Right lobe of liver (tissue), 6 donors: ENCODE results near the gene ITPR2. TPM values are rescaled to one million over a fixed set of nuclear protein-coding genes. Genes with fewer than 3 reads are reported as not detected.

Experiments
- ATAC-seq, 4 donors: fragments of 200-7000 bp; cut with Tn5 transposase; one replicate each; pipeline ENCODE4 v1.9.1; 2020; ENCODE audit warnings: mild to moderate bottlenecking in 4 of 4, moderate library complexity in 4 of 4
- DNase-seq, 3 donors: peaks; one replicate each; pipeline ENCODE4 v3.0.0-alpha.2; 2020
- H3K27ac ChIP-seq, 3 donors: fragments of 200-600 bp; one replicate each; pipeline ENCODE4 v1.8.0; 2022
- H3K27me3 ChIP-seq, 2 donors: fragments of 200-600 bp; one replicate each; pipeline ENCODE4 v1.8.0; 2022
- H3K36me3 ChIP-seq, 4 donors: fragments of 200-600 bp; sonication (generic) in 1 of 4; one replicate each; pipeline versions ENCODE4 v1.5.1 to v1.8.0; 2017 to 2022; ENCODE audit warnings: control low read depth in 1 of 4
- H3K4me1 ChIP-seq, 4 donors: fragments of 200-600 bp; sonication (generic) in 1 of 4; one replicate each; pipeline versions ENCODE4 v1.5.1 to v1.8.0; 2017 to 2022; ENCODE audit warnings: control low read depth in 1 of 4
- H3K4me3 ChIP-seq, 3 donors: fragments of 200-600 bp; one replicate each; pipeline ENCODE4 v1.8.0; 2022
- H3K9me3 ChIP-seq, 4 donors: fragments of 200-600 bp; sonication (generic) in 1 of 4; one replicate each; pipeline versions ENCODE4 v1.5.1 to v1.8.0; 2017 to 2022; ENCODE audit warnings: control low read depth in 1 of 4
- POLR2A ChIP-seq: fragments of 450-650 bp; IDR thresholded peaks from one replicate; pipeline ENCODE4 v1.6.1; 2017; ENCODE audit warnings: antibody characterized with exemption, mild to moderate bottlenecking
- WGBS: methylation state at CpG from one replicate; pipeline ENCODE4 v1.1.6; 2018; ENCODE audit warnings: low coverage, low lambda C conversion rate; ENCODE audit not compliant: insufficient coverage; ENCODE audit errors: missing lambda C conversion rate; 5-methylcytosine and 5-hydroxymethylcytosine counted together
- intact Hi-C, 2 donors: fragments of 100-400 bp; cut with DNase I; formaldehyde crosslinking; loops; one replicate each; pipeline versions ENCODE4 v1.11.2 to v1.14.1; 2022
- total RNA-seq, 6 experiments: library from RNA; depleted of rRNA in 2 of 6; stranded (reverse); fragments of >200 nt in 2 of 6; fragmentation: NEBNext Ultra II Directional in 3 of 6; extraction: Animal tissue kit (Norgen Biotek cat#: 25700) in 3 of 6; gene quantifications; one replicate each; pipeline versions ENCODE4 v1.1.0 to v1.2.4, GENCODE V29; 2016 to 2023
- TF ChIP-seq, protein P1 (sequence below), 4 donors: fragments of 200-600 bp in 3 of 4; fragments of 450-650 bp in 1 of 4; IDR thresholded peaks; one replicate each; pipeline versions ENCODE4 v1.5.1 to v1.8.0; 2016 to 2022; ENCODE audit warnings: antibody characterized with exemption in 4 of 4, mild to moderate bottlenecking in 2 of 4
- donor health status: DM: no; HTN: yes; CAD: no.
- donor health status: DM: no; HTN: no; CAD: no.
- donor health status: DM: no; HTN: no; CAD: no.
- donor health status: DM: no; HTN: yes; CAD: no.
- donor health status: DM: no; HTN: yes; CAD: no.

ITPR2 gene
- total RNA-seq, 6 experiments from 2014 or later = 39.3 to 114 (median 57.2) TPM

- intact Hi-C loops = no loop called here
- no peak overlapping the region for H3K27ac ChIP-seq
- DNase-seq = no peak
- TF ChIP-seq POLR2A = no peak
- H3K27me3 ChIP-seq = no peaks in the 10 kb centered on the region
- no peaks in the 10 kb centered on the region for H3K9me3 ChIP-seq
- no peak for ATAC-seq
- H3K36me3 ChIP-seq = no peaks in the 10 kb centered on the region
- peaks cover 0 to 8% (median 0%) of the 10 kb centered on the region in 4 donors for H3K4me1 ChIP-seq
- H3K4me3 ChIP-seq = no peak overlapping the region
Observed at GRCh38 chr12:26798640-26799039, 34.4 kb downstream of the ITPR2 start.

DNA sequence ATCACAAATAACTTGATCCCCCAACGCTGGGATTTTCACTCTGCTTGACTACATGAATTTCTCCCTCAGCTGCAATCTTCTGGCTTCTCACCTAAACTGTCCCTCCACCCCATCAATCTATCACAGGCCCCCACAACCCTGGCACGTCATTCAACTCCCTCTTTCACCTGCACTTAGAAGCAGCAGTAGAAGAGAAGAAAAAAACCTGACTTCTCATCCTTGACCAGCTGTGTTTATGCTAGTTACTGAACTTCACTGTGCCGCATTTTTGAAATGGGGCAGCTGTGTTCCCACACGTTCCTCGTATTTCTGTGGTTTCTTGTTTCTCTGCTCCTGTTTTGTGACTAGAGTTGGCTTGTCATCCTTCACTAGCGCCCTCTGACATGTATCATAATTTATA, 35.0 kb downstream of the ITPR2 start:
- Histone ChIP-seq H3K9me3 (no peaks in the 10 kb centered on the region), H3K27ac (no peak overlapping the region), H3K4me3 (no peak overlapping the region), H3K27me3 (no peaks in the 10 kb centered on the region), H3K4me1 (peaks cover 0 to 7% (median under 1%) of the 10 kb centered on the region in 4 donors), H3K36me3 (no peaks in the 10 kb centered on the region)
- ATAC-seq (no peak), DNase-seq (no peak)
- TF ChIP-seq, protein P1, sequence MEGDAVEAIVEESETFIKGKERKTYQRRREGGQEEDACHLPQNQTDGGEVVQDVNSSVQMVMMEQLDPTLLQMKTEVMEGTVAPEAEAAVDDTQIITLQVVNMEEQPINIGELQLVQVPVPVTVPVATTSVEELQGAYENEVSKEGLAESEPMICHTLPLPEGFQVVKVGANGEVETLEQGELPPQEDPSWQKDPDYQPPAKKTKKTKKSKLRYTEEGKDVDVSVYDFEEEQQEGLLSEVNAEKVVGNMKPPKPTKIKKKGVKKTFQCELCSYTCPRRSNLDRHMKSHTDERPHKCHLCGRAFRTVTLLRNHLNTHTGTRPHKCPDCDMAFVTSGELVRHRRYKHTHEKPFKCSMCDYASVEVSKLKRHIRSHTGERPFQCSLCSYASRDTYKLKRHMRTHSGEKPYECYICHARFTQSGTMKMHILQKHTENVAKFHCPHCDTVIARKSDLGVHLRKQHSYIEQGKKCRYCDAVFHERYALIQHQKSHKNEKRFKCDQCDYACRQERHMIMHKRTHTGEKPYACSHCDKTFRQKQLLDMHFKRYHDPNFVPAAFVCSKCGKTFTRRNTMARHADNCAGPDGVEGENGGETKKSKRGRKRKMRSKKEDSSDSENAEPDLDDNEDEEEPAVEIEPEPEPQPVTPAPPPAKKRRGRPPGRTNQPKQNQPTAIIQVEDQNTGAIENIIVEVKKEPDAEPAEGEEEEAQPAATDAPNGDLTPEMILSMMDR (IDR thresholded peaks at IDR 0.05) = no peak
- TF ChIP-seq POLR2A = no peak
- WGBS = 61% methylated on average over 6 of the region's 6 CpGs
- intact Hi-C loops = no loop called here

- Histone ChIP-seq H3K36me3 (no peaks in the 10 kb centered on the region), H3K27me3 (no peaks in the 10 kb centered on the region), H3K27ac (no peak overlapping the region), H3K4me1 (peaks cover 0 to 25% (median 7%) of the 10 kb centered on the region in 4 donors), H3K9me3 (no peaks in the 10 kb centered on the region), H3K4me3 (no peak overlapping the region)
- DNase-seq = no peak
- ATAC-seq = no peak
- intact Hi-C loops = no loop called here
- WGBS = 89% methylated on average over 3 of the region's 3 CpGs
- no peak for TF ChIP-seq POLR2A
- TF ChIP-seq, protein P1 (IDR thresholded peaks at IDR 0.05) = no peak
Observed at GRCh38 chr12:26795910-26796309, 37.1 kb downstream of the ITPR2 start.

GRCh38 chr12:26791301-26791791, 41.6 kb downstream of the ITPR2 start:
- no peak overlapping the region for H3K27ac ChIP-seq
- no peak for TF ChIP-seq POLR2A
- TF ChIP-seq, protein P1 (IDR thresholded peaks at IDR 0.05) = no peak
- H3K27me3 ChIP-seq = no peaks in the 10 kb centered on the region
- peaks cover 0 to 33% (median 11%) of the 10 kb centered on the region in 4 donors for H3K4me1 ChIP-seq
- ATAC-seq (peak in 3 of 4 donors; percentile 36 to 64 (median 37)), DNase-seq (no peak)
- intact Hi-C loops = no loop called here
- H3K36me3 ChIP-seq = peaks cover 0 to 5% (median 0%) of the 10 kb centered on the region in 4 donors
- H3K4me3 ChIP-seq = no peak overlapping the region
- no peaks in the 10 kb centered on the region for H3K9me3 ChIP-seq

GRCh38 chr12:26790645-26790994, 42.4 kb downstream of the ITPR2 start:
- no peak for DNase-seq
- no peaks in the 10 kb centered on the region for H3K27me3 ChIP-seq
- H3K36me3 ChIP-seq = peaks cover 0 to 5% (median 0%) of the 10 kb centered on the region in 4 donors
- no peak overlapping the region for H3K27ac ChIP-seq
- no peaks in the 10 kb centered on the region for H3K9me3 ChIP-seq
- WGBS = 100% methylated on average over 1 of the region's 1 CpG
- intact Hi-C loops = no loop called here
- peaks cover 0 to 33% (median 11%) of the 10 kb centered on the region in 4 donors for H3K4me1 ChIP-seq
- TF ChIP-seq POLR2A = no peak
- TF ChIP-seq, protein P1 (IDR thresholded peaks at IDR 0.05) = no peak
- no peak overlapping the region for H3K4me3 ChIP-seq
- ATAC-seq = no peak
